PC-3 (cell line): ENCODE results near the gene REXO1. TPM values are rescaled to one million over a fixed set of nuclear protein-coding genes. Genes with fewer than 3 reads are reported as not detected.

Experiments used
- ATAC-seq: fragments of 200-7000 bp; cut with Tn5 transposase; 2 replicates; pipeline ENCODE4 v1.9.1; 2020; ENCODE audit warnings: mild to moderate bottlenecking, moderate library complexity
- BruUV-seq: library from RNA; stranded (reverse); fragments of 400-500 nt; replicated peaks from 2 replicates; lab custom pipeline; 2021; lab: Mats Ljungman, UMichigan
- CTCF ChIA-PET: fragments of 300-600 bp; sonication (Branson Sonifier 250); formaldehyde crosslinking; loops from one replicate; lab custom pipeline; 2022; ENCODE audit warnings: antibody characterized with exemption; lab: Charles Lee
- POLR2A ChIA-PET: fragments of 300-600 bp; sonication (Branson Sonifier 250); formaldehyde crosslinking; loops from one replicate; lab custom pipeline; 2022; ENCODE audit warnings: antibody characterized with exemption; ENCODE audit not compliant: unreplicated experiment; lab: Charles Lee
- DNase-seq: peaks from one replicate; pipeline ENCODE4 v3.0.0-alpha.2; 2015
- H2AFZ ChIP-seq: fragments of 300-600 bp; sonication (generic); 2 replicates; pipeline ENCODE4 v1.6.0; 2016; ENCODE audit warnings: antibody characterized with exemption, low read length
- H3F3A ChIP-seq: fragments of 300-600 bp; sonication (generic); one replicate; pipeline ENCODE4 v1.6.0; 2017; ENCODE audit warnings: antibody characterized with exemption, low read length, control low read depth, mild to moderate bottlenecking; ENCODE audit not compliant: unreplicated experiment
- H3K27ac ChIP-seq: fragments of 300-600 bp; sonication (generic); 2 replicates; pipeline ENCODE4 v1.5.1; 2016; ENCODE audit warnings: mild to moderate bottlenecking, low read length
- H3K27me3 ChIP-seq: fragments of 300-600 bp; sonication (generic); 2 replicates; pipeline ENCODE4 v1.6.1; 2016; ENCODE audit warnings: low read length, mixed read lengths
- H3K36me3 ChIP-seq: fragments of 300-600 bp; sonication (generic); 2 replicates; pipeline ENCODE4 v1.6.1; 2016; ENCODE audit warnings: low read depth, mixed run types, low read length, mixed read lengths
- H3K4me1 ChIP-seq: fragments of 300-600 bp; sonication (generic); 2 replicates; pipeline ENCODE4 v1.5.1; 2016; ENCODE audit warnings: low read length; ENCODE audit not compliant: insufficient read depth
- H3K4me2 ChIP-seq: fragments of 300-600 bp; sonication (generic); 2 replicates; pipeline ENCODE4 v1.6.0; 2016; ENCODE audit warnings: low read length
- H3K4me3 ChIP-seq: fragments of 300-600 bp; sonication (generic); 2 replicates; pipeline ENCODE4 v1.5.1; 2016; ENCODE audit warnings: mild to moderate bottlenecking, low read length, mixed read lengths
- H3K79me2 ChIP-seq: fragments of 300-600 bp; sonication (generic); 2 replicates; pipeline ENCODE4 v1.6.1; 2017; ENCODE audit warnings: low read length, mixed read lengths
- H3K9ac ChIP-seq: fragments of 300-600 bp; sonication (generic); 2 replicates; pipeline ENCODE4 v1.6.0; 2016; ENCODE audit warnings: mild to moderate bottlenecking, low read length
- H3K9me2 ChIP-seq: fragments of 300-600 bp; sonication (generic); replicated peaks from 2 replicates; pipeline ENCODE4 v1.6.1; 2016; ENCODE audit warnings: mixed run types, low read length, mixed read lengths
- H3K9me3 ChIP-seq: fragments of 300-600 bp; sonication (generic); 2 replicates; pipeline ENCODE4 v1.6.1; 2016; ENCODE audit warnings: low read length, mixed read lengths
- H4K20me1 ChIP-seq: fragments of 300-600 bp; sonication (generic); 2 replicates; pipeline ENCODE4 v1.6.1; 2016; ENCODE audit warnings: low read length, mixed read lengths
- CTCF ChIP-seq: fragments of 300-600 bp; sonication (generic); conservative IDR thresholded peaks from 2 replicates; pipeline ENCODE4 v1.5.1; 2017; ENCODE audit warnings: antibody characterized with exemption, low read depth, mild to moderate bottlenecking, low read length
- EZH2 ChIP-seq: fragments of 300-600 bp; sonication (generic); IDR thresholded peaks from one replicate; pipeline ENCODE4 v1.6.1; 2017; ENCODE audit warnings: antibody characterized with exemption, mild to moderate bottlenecking, low read length; ENCODE audit not compliant: unreplicated experiment
- EZH2phosphoT487 ChIP-seq: fragments of 300-600 bp; sonication (generic); IDR thresholded peaks from 2 replicates; pipeline ENCODE4 v1.6.1; 2018; ENCODE audit warnings: mild to moderate bottlenecking, antibody characterized with exemption, low read length, borderline replicate concordance
- intact Hi-C: fragments of 100-400 bp; cut with micrococcal nuclease; formaldehyde crosslinking; loops from 2 replicates; pipeline ENCODE4 v1.9.0; 2023
- total RNA-seq: library from RNA; depleted of rRNA; stranded (reverse); fragments of >200 nt; gene quantifications from 2 replicates; pipeline ENCODE4 v1.2.3, GENCODE V29; 2014

The REXO1 gene
- total RNA-seq, 1 experiment from 2014 or later = 21.4 TPM

- DNase-seq (no peak), ATAC-seq (no peak)
- Histone ChIP-seq H3K4me2 (peak overlapping the region; percentile 95), H3K9me3 (no peaks in the 10 kb centered on the region), H3K4me3 (peak overlapping the region; percentile 75; the same call in 1 of the 2 replicates), H3K79me2 (peaks cover 23% of the 10 kb centered on the region), H3K27me3 (no peaks in the 10 kb centered on the region), H3K4me1 (peaks cover 6% of the 10 kb centered on the region; the same call in 1 of the 2 replicates), H2AFZ (no peak overlapping the region), H3F3A (no peaks in the 10 kb centered on the region), H3K9ac (peak overlapping the region; percentile 97), H3K36me3 (no peaks in the 10 kb centered on the region), H4K20me1 (peaks cover 21% of the 10 kb centered on the region), H3K9me2 (no peaks in the 10 kb centered on the region), H3K27ac (no peak overlapping the region)
- POLR2A ChIA-PET = interaction anchor here (0.5 kb wide), 1 partner anchor 552 kb away, joined by 6 read pairs; no protein-coding TSS in a partner anchor
- no TSS peak for BruUV-seq
- CTCF ChIA-PET = interaction anchor here (1.1 kb wide), 1 partner anchor 10 kb away, joined by 5 read pairs; no protein-coding TSS in a partner anchor
- TF ChIP-seq EZH2phosphoT487 (no peak), EZH2 (no peak), CTCF (no peak)
- intact Hi-C loops = no loop called here
Observed at GRCh38 chr19:1865172-1866010, 17.1 kb upstream of the REXO1 start.

GRCh38 chr19:1864480-1865171, 16.3 kb upstream of the REXO1 start:
- Histone ChIP-seq H3K79me2 (peaks cover 30% of the 10 kb centered on the region), H3K4me2 (peak overlapping the region; percentile 95), H3K9me3 (no peaks in the 10 kb centered on the region), H4K20me1 (peaks cover 26% of the 10 kb centered on the region), H3K36me3 (no peaks in the 10 kb centered on the region), H3K27ac (peak overlapping the region; percentile 80), H3K9ac (peak overlapping the region; percentile 97), H3K4me1 (peaks cover 10% of the 10 kb centered on the region; the same call in 1 of the 2 replicates), H2AFZ (peak overlapping the region; percentile 76), H3K4me3 (peak overlapping the region; percentile 75), H3F3A (no peaks in the 10 kb centered on the region), H3K27me3 (no peaks in the 10 kb centered on the region), H3K9me2 (no peaks in the 10 kb centered on the region)
- DNase-seq (peak; percentile 44), ATAC-seq (peak; percentile 54)
- ChIA-PET POLR2A (interaction anchor here (0.5 kb wide), 1 partner anchor 552 kb away, joined by 6 read pairs; no protein-coding TSS in a partner anchor), CTCF (interaction anchor here (0.6 to 1.1 kb wide), 3 partner anchors 10 to 65 kb away, joined by 3 to 5 read pairs (median 3); no protein-coding TSS in a partner anchor)
- TSS peak; percentile 73 for BruUV-seq
- intact Hi-C loops = no loop called here
- no peak for TF ChIP-seq EZH2
- TF ChIP-seq CTCF = peak; percentile 57
